ENCODE data around the gene EVI5L.
"Not testable (repeated sequence)": the region's sequence is repeated elsewhere in the genome, so short reads cannot be mapped to it uniquely, and the experiment has no call there.

EVI5L gene

DNA sequence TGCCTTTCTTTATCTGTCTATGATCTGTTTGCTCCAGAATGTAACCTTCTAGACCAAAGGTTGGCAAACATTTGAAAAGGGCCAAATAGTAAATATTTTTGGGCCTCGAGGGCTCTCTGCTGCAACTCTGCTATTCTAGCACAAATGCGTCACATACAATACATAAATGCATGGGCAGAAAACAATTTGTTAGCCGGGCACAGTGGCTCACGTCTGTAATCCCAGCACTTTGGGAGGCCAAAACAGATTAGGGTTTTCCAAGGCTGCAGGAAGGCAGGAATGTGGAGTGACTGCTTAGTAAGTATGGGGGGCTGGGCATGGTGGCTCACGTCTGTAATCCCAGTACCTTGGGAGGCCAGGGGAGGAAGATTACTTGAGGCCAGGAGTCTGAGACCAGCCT, 21.9 kb upstream of the EVI5L start:
- no peak for DNase-seq
- Histone ChIP-seq H3K4me3 (ENCODE audit: low read depth, low read length) (no peak overlapping the region), H3K9me3 (no peaks in the 10 kb centered on the region; the same call in 1 of the 2 replicates), H3K4me1 (no peaks in the 10 kb centered on the region), H3K36me3 (no peaks in the 10 kb centered on the region), H3K27me3 (peaks cover 27% of the 10 kb centered on the region)
- TF ChIP-seq, protein P1, sequence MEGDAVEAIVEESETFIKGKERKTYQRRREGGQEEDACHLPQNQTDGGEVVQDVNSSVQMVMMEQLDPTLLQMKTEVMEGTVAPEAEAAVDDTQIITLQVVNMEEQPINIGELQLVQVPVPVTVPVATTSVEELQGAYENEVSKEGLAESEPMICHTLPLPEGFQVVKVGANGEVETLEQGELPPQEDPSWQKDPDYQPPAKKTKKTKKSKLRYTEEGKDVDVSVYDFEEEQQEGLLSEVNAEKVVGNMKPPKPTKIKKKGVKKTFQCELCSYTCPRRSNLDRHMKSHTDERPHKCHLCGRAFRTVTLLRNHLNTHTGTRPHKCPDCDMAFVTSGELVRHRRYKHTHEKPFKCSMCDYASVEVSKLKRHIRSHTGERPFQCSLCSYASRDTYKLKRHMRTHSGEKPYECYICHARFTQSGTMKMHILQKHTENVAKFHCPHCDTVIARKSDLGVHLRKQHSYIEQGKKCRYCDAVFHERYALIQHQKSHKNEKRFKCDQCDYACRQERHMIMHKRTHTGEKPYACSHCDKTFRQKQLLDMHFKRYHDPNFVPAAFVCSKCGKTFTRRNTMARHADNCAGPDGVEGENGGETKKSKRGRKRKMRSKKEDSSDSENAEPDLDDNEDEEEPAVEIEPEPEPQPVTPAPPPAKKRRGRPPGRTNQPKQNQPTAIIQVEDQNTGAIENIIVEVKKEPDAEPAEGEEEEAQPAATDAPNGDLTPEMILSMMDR (IDR thresholded peaks at IDR 0.05; ENCODE audit: low read depth, low read length) = no peak

DNA sequence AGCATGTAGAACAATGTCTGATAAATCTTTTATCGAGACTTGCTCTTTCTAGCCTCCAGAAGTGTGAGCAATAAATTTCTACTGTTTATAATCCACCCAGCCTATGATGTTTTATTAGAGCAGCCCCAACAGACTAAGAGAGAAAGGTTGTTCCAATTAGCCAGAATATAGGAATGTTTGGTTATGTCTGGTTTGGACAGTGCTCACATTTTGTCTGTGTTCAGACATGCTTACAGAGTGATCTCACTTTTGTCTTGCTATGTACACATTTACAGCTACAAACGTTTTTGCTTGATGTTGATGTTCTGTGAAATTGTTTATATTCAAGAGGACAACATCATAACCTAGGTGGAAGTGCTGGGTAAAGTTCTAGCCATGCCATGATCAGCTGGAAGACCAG, 18.0 kb upstream of the EVI5L start:
- no peak overlapping the region for H3K4me3 ChIP-seq (ENCODE audit: low read depth, low read length)
- H3K27me3 ChIP-seq = peaks cover 6% of the 10 kb centered on the region
- no peaks in the 10 kb centered on the region; the same call in 1 of the 2 replicates for H3K9me3 ChIP-seq
- DNase-seq = no peak
- TF ChIP-seq, protein P1 (IDR thresholded peaks at IDR 0.05; ENCODE audit: low read depth, low read length) = no peak
- no peaks in the 10 kb centered on the region for H3K36me3 ChIP-seq
- H3K4me1 ChIP-seq = no peaks in the 10 kb centered on the region

DNA sequence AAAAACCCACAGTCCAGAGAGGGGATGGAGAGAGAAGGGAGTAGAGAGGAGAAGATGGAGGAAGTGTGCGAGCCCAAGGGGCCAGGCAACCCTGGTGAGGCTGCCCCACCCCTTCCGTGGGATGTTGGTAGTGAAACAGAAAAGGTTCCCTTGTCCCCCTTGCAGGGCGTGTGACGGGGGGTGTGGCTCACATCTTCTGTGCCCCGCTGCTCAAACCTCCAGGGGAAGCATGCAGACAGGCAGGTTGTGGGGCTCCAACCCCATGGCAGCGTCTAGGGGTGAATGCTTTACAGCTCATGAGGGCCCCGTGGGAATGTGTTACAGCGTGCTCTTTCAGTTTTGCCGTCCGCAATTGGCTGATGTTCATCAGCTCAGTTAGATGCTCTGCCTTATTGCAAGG, 14.7 kb upstream of the EVI5L start:
- TF ChIP-seq, protein P1 (IDR thresholded peaks at IDR 0.05; ENCODE audit: low read depth, low read length) = no peak
- Histone ChIP-seq H3K27me3 (no peaks in the 10 kb centered on the region), H3K9me3 (no peaks in the 10 kb centered on the region; the same call in 1 of the 2 replicates), H3K36me3 (no peaks in the 10 kb centered on the region), H3K4me1 (no peaks in the 10 kb centered on the region), H3K4me3 (ENCODE audit: low read depth, low read length) (no peak overlapping the region)
- DNase-seq = no peak

DNA sequence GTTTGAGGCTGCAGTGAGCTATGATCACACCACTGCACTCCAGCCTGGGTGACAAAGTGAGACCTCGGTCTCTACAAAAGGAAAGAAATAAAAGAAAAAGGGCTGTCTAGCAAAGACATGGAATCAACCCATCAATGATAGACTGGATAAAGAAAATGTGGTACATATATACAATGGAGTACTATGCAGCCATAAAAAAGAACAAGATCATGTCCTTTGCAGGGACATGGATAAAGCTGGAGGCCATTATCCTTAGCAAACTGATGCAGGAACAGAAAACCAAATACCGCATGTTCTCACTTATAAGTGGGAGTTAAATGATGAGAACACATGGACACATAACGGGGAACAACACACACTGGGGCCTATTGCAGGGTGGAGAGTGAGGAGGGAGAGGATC, 14.0 kb upstream of the EVI5L start:
- H3K36me3 ChIP-seq; H3K4me1 ChIP-seq; H3K4me3 ChIP-seq (ENCODE audit: low read depth, low read length); DNase-seq; H3K9me3 ChIP-seq; H3K27me3 ChIP-seq: not testable (repeated sequence)

DNA sequence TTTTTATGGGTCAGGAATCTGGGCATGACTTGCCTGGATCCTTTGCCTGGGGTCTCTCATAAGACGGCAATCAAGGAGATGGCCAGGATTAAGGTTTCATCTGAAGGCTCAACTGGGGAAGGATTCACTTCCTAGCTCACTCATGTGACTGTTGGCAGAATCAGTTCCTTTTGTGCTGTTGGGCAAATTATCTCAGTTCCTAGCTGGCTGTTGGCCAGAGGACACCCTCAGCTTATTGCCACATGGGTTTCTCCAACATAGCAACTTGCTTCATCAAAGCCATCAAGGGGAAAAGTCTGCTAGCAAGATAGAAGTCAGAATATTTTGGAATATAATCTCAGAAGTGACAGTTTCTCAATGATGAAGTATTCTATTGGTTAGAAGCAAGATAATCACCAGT, 12.2 kb upstream of the EVI5L start:
- TF ChIP-seq, protein P1 (IDR thresholded peaks at IDR 0.05; ENCODE audit: low read depth, low read length) = no peak
- no peaks in the 10 kb centered on the region for H3K27me3 ChIP-seq
- no peaks in the 10 kb centered on the region for H3K4me1 ChIP-seq
- H3K4me3 ChIP-seq (ENCODE audit: low read depth, low read length) = no peak overlapping the region
- no peak for DNase-seq
- H3K9me3 ChIP-seq = no peaks in the 10 kb centered on the region; the same call in 1 of the 2 replicates
- H3K36me3 ChIP-seq = no peaks in the 10 kb centered on the region

DNA sequence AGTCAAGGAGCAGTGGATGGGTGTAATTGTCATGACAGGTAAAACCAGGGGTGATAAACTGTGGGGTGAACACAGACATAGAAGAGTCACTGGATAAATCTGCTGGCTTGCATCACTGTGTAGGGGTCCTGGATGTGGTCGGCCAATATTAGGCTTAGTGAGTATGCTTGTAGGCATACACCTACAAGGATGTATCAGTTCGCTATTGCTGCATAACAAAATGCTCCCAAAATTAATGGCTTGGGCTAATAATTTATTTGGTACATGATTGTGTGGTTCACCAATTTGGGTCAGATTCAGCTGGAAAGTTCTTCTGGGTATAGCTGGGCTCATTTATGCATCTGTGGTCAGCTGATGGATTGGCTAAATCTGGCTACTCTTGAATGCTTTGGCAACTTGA, 11.2 kb upstream of the EVI5L start:
- Histone ChIP-seq H3K27me3 (no peaks in the 10 kb centered on the region), H3K36me3 (no peaks in the 10 kb centered on the region), H3K4me1 (no peaks in the 10 kb centered on the region), H3K9me3 (no peaks in the 10 kb centered on the region; the same call in 1 of the 2 replicates), H3K4me3 (ENCODE audit: low read depth, low read length) (no peak overlapping the region)
- TF ChIP-seq, protein P1 (IDR thresholded peaks at IDR 0.05; ENCODE audit: low read depth, low read length) = no peak
- no peak for DNase-seq

DNA sequence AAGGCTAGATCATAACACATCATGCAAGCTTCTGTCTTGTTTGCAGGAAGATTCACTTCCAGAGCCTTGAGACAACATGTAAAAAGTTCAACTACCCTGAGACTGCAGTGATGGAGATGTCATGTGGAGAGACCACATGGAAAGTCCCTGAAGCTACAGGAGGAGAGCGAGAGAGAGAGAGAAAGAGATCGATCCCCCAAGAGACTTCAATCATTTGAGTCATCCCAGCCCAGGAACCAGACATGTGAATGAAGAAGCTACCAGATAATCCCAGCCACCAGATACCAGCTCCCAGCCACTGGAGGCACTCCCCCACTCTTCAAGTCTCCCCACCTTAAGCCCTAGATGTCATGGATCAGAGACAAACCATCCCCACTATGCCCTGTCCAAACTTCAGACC, 10.7 kb upstream of the EVI5L start:
- TF ChIP-seq, protein P1 (IDR thresholded peaks at IDR 0.05; ENCODE audit: low read depth, low read length) = no peak
- no peaks in the 10 kb centered on the region for H3K4me1 ChIP-seq
- no peaks in the 10 kb centered on the region; the same call in 1 of the 2 replicates for H3K9me3 ChIP-seq
- H3K36me3 ChIP-seq = no peaks in the 10 kb centered on the region
- H3K4me3 ChIP-seq (ENCODE audit: low read depth, low read length) = no peak overlapping the region
- no peaks in the 10 kb centered on the region for H3K27me3 ChIP-seq
- no peak for DNase-seq
